Cerebellar nuclear complex (tissue), 1 donor: ENCODE results near the gene CCT5.
"Not testable (repeated sequence)": the region's sequence is repeated elsewhere in the genome, so short reads cannot be mapped to it uniquely, and the experiment has no call there.

ENCODE experiments used
- DNase-seq, 2 experiments: peaks; one replicate each; lab custom pipeline; 2025; lab: John Stamatoyannopoulos, UW

Gene CCT5

DNA sequence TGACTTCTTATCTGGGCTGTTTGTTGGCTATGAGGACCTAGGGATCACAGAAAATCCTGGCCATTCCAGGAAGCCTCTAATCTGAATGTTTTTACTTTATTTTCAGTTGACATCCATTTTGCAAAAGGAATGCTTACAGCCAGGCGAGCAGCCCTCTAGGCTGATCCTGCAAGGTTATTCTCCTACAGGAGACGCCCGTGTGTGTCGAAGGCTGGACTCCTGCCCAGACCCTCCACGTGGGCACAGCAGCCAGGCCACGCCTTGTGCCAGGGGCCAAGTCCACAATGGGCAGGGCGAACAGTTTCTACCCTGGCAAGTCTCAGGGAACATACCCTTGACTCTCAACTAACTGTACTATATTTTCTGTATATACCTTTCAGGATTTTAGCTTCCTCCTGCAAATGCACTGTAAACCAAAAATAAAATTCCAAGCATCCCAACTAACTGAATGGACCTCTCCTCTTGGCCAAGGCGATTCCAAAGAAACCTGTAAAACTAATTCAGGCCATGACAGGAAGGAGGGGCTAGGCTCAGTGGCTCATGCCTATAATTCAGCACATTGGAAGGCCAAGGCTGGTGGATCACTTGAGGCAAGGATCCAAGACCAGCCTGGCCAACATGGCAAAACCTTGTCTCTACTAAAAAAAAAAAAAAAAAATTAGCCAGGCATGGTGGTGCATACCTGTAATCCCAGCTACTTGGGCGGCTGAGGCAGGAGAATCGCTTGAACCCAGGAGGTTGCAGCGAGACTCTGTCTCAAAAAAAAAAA, 51.9 kb downstream of the CCT5 start:
- DNase-seq = no peak

DNA sequence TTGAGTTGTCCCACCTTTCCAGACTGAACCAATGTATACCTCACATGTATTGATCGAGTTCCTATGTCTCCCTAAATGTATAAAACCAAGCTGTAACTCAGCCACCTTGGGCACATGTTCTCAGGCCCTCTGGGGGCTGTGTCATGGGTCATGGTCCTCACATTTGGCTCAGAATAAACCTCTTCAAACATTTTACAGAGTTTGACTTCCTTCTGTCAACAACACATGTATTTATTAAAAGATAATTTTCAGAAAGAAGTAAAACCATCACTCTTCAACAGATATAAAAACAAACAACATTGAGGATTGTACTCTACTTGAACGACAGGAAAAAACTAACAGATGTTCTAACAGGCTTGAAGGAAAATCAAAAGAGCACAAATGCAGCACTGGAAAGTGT, 53.1 kb downstream of the CCT5 start:
- no peak for DNase-seq

DNA sequence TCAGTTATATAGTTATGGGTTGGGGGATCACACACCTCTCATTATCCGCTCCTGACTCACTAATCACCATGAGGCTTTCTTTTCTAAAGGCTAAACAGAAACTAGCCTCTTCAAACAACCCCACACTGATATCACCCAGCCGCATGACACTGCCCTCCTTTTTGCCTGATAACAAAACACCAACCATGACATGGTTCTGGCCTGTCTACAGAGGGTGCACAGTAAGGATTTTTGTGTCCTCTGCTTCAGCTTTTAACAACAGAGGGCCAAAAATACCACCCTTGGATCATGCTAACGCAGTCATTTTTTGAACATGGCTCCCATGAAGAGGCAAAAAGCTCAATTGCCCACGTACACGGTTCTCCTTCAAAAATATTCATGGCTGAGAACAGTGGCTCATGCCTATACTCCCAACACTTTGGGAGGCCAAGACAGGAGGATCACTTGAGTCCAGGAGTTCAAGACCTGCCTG, 53.7 kb downstream of the CCT5 start:
- no peak for DNase-seq

DNA sequence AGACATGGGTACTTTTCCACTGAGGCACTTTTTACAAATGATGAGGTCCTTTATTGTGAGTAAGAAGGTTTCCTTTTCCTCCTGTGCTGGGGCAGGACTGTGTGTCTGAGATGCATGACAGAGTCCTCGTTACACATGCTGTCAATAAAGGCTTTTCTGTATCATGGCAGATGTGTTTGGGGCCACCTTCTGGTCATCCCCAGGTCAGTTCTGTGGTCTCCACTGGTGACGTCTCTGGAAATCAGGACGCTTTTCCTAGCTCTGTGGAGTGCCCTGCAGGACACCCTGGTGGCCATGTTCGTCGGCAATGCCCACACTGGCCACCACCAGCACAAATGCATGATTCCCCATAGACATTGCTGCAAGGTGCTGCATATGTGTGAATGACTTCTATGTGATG, 54.9 kb downstream of the CCT5 start:
- no peak for DNase-seq

DNA sequence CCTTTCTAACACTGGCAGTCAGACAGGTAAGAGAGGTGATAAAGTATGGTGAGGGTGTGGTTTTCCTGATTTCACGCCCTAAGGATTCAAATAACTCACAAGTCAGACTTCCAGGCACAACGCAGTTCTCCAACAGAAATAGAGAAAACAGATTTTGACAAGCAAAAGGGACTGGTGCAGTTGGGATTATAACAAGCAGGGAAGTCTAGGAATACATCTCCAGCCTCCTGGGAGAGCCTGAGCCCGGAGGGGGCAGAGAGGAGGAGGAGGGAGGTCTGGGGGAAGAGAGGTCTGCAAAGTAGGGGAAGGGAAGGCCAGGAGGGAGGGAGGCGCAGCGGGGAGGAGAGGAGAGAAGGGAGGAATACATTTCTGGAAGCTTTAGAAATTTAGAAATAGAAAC, 56.0 kb downstream of the CCT5 start:
- DNase-seq = no peak

DNA sequence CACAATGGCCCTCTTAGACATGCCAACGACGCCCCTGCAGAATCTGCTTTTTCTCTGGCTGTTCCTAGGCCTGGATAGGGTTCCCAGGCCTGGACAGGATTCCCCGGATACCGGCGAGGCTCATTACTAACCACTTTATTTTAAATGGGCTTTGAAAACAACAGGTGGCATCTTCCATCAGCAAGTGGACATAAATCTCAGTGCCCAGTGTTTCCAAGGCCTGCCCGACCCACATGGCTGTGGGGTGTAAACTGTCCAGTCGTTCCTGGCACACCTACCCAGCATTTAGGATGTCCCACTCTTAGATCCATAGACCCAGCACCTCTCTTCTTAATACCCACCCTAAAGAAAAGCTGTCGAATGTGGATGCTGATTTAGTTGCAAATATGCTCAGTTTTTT, 56.7 kb downstream of the CCT5 start:
- no peak for DNase-seq

DNA sequence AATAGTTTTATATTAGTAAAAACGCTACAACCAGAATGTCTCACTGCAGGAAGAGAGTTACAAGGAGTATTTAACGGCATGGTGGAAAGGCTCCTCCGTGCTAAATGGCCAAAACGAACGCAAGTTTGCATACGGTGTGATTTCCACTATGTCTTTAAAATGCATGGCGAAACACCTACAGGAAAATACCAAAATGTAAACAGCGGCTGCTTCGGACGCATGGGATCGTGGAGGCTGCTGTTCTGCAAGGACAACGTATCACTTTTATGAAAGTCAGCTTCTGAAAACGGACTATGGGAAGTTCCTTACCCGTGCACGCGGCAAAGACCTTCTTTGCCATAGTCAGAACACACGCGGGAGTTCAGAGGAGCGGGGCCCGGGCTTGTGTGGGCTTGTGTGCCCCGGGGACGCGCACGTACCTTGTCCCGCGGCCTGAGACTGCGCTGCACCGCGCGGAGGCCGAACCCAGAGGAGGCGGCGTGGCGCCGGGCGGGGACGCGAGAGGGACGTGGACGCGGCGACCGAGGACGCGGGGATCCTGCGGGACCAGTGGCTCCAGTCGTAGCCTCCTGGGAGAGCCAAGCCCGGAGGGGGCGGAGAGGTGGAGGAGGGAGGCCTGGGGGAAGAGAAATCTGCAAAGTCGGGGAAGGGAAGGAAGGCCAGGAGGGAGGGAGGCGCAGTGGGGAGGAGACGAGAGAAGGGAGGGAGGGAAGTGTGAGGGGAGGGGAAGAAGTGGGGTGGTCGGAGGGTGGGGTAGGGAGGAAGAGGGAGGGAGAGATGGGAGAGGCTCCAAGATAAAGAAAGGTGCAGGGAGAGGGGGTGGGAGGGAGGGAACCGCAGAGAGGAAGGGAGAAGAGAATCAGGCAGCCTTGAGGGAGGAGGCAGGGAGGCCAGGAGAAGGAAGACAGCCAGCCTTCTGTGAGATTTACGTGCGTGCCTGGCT, 57.4 kb downstream of the CCT5 start, which contains the start of gene CMBL:
TSS of gene CMBL (minus strand) at position 697 of the 943 bp plus-strand sequence. CDS start 17,140 bp downstream, outside the sequence.
- DNase-seq = no peak

DNA sequence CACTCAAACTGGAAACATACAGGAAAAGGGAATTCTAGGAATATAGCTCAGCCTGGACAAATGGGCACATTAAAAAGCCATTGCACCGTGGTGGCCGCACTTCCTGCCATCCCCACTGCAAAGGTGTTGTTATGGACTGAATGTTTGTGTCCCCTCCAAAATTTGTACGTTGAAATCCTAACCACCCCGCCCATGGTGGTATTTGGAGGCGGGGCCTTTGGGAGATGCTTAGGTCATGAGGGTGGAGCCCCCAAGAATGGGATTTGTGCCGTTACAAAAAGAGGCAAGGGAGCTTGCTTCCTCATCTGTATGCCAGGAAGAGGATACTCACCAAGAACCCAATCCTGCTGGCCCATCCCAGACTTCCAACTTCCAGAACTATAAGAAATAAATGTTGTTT, 58.8 kb downstream of the CCT5 start:
- no peak for DNase-seq

DNA sequence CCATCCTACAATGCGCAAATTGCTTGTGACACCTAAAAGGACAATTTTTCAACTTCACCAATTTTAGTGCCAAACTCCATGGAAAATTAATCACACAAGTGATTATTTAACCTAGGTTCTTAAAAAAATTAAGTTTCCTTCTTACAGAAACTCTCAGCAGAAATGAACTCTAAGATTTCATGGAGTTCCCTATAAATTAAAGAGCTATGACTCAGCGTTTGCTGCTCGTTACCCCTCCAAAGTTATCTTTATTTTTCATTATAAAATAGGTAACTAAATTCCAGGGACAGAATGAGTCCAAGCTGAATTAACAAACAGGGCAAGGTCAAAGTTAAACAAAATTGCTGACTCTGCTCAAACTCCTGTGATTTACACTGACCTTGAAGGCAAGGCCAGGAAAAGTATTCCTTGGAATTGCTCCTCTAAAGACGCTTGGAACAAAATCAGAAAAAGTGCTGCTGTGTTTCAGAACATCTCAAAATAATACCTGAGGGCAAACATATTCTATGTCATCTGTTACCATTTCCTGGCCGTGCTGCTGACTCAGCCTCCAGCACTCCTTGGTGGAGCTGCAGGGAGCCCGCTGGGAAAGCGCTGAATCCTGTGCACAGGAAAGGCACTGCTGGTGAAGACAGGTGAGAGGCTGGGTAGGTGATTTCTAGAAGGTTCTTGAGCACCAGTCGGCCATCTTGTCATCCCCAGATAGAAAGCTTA, 60.1 kb downstream of the CCT5 start:
- DNase-seq = no peak

DNA sequence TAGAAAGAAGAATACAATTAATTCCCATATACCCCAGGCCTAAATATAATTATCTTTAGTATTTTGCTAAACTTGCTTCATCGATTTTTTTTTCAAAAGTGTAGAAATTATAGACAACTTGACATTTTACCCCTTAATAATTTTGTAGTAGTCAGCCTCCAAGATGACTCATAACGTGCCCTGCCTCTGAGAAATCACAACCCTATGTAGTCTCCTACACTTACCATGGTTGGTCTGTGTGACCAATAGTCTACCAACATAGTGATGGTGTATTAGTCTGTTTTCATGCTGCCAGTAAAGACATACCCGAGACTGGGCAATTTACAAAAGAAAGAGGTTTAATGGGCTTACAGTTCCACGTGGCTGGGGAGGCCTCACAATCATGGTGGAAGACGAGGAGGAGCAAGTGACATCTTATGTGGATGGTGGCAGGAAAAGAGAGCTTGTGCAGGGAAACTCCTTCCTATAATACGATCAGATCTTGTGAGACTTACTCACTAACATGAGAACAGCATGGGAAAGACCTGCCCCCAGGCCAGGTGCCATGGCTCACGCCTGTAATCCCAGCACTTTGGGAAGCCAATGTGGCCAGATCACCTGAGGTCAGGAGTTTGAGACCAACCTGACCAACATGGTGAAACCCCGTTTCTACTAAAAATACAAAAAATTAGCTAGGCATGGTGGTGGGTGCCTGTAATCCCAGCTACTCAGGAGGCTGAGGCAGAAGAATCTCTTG, 60.9 kb downstream of the CCT5 start:
- not testable (repeated sequence) for DNase-seq

DNA sequence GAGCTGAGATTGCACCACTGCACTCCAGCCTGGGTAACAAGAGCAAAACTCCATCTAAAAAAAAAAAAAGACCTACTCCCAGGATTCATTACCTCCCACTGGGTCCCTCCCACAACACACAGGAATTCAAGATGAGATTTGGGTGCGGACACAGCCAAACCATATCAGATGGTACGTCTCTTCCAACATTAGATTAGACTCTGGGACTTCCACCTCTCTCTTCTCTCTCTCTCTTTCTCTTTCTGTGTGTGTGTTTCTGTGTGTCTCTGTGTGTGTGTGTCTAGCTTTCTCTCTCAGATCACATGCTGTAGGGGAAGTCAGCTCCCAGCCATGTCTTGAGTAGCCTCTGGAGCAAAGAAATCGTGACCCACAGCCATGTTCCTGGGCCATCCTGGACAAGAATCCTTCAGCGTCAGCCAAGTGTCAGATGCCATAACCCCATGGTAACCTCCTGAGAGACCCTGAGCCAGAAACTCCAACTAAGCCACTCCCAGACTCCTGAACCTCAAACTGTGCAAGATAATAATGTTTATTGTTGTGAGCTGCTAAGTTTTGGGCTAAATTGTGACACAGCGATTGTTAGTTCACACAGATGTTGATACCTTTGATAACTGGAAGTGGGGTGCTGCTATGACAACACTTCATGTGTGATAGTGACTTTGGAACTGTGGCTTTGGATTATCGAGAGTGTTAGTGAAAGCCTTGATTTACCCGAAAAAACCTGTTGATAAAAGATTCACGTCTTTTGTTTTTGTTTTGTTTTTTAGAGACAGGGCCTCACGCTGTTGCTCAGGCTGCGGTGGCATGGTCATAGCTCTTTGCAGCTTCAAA, 61.7 kb downstream of the CCT5 start:
- no peak for DNase-seq

DNA sequence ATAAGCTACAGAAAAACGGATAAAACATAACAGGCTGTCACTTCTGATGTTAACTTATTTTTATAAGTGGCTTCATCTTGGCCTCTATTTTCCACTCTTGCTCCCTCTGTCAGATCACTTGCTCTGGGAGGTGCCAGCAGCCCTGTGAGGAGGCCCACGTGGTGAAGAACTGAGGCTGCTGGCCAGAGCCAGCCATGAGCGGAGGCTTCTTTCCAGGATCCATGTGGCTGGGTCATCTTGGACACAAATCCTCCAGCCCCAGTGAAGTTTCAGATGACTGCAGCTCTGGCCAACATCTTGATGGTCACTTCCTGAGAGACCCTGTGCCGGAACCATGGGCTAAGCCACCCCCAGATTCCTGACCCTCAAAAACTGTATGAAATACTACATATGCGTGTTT, 65.1 kb downstream of the CCT5 start:
- no peak for DNase-seq
